ENCODE results near the gene SHH.
"Not testable (repeated sequence)": the region's sequence is repeated elsewhere in the genome, so short reads cannot be mapped to it uniquely, and the experiment has no call there.

The SHH gene

DNA sequence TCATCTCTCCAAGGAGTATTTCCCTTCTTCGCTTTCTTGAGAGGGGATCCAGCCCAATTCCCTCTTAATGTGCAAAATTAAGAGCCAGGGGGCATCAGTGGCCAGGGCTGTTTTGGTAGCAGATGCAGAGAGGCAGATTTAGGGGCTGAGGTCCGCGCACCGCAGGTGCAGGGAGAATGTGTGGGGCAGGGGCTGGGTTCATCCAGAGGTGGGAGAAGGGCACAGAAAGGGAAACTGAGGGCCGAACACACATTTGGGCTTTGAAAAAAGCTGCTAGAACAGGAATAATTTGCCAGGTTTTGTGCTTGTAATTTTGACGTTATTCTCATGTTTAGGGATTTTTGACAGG is 6.5 kb upstream of the SHH start:
- no peak for DNase-seq

DNA sequence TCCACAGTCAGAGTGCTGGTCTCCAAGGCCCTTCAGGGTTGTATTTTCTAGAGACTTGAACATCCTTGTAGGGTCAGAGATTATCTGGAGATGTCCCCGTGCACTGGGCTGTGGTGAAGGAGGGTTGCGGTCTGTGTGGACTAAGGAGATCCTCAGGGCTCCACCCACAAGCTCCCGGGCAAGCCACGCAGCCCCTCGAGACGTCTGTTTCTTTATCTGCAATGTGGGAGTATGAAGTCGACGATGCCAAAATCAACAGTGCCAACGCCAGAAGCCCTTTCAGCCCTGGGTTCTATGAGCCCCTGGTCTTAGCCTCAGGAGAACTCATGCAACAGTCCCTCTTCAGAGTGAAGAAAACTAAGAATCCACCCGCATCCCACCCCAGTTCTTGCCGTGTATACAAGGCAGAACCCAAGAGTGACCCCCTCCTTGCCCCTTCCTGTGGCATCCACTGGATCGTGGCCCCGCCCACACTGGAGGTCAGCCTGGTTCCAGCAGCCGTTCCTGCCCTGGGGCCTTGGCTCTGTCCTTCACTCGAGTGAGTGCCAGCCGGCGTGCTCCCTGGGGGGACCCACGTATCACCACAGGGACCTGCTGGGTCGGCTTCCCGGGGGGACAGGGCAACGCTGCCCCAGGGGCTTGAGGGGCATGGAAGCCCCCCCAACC is 6.0 kb upstream of the SHH start:
- DNase-seq = no peak

DNA sequence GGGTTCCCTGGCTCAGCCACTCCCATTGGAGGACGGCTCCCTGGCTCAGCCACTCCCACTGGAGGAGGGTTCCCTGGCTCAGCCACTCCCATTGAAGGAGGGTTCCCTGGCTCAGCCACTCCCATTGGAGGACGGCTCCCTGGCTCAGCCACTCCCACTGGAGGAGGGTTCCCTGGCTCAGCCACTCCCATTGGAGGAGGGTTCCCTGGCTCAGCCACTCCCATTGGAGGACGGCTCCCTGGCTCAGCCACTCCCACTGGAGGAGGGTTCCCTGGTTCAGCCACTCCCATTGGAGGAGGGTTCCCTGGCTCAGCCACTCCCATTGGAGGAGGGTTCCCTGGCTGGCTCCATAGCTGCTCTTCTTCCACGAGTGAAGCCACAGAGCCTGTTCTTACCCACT is 5.3 kb upstream of the SHH start:
- DNase-seq = not testable (repeated sequence)

DNA sequence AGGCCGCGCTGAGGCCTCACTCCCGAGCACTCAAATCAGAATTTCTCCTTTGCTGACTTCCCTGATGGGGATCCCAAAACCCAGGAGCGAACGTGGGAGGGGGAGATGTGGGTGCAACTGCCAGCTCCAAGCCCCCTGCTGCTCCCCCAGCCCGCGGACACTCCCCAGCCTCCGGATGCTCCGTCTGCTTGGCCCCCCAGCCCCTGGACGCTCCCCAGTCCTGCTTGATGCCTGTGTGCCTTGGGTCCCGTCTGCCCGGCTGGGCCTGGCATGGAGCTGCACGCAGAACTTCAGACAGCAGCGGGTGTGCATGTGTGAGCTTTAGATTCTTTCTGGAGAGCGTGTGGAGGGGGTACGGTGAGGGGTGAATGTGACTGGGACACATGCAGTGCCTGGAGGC is 4.7 kb upstream of the SHH start:
- DNase-seq = no peak

DNA sequence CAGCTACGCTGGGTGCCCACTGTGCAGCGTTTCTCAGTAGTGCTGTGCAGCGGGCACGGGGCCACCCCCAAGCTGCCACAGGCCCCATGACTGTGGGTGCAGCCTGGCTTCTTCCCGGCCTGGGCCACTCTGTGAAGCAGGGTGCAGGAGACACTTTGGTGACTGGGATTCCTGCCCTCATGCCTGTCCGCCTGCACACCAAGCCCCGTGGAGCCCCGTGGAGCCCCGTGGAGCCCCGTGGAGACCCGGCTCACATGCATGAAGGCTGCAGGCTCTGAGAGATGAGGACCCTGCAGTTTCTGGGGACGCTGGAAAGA is 3.9 kb upstream of the SHH start:
- DNase-seq = no peak

DNA sequence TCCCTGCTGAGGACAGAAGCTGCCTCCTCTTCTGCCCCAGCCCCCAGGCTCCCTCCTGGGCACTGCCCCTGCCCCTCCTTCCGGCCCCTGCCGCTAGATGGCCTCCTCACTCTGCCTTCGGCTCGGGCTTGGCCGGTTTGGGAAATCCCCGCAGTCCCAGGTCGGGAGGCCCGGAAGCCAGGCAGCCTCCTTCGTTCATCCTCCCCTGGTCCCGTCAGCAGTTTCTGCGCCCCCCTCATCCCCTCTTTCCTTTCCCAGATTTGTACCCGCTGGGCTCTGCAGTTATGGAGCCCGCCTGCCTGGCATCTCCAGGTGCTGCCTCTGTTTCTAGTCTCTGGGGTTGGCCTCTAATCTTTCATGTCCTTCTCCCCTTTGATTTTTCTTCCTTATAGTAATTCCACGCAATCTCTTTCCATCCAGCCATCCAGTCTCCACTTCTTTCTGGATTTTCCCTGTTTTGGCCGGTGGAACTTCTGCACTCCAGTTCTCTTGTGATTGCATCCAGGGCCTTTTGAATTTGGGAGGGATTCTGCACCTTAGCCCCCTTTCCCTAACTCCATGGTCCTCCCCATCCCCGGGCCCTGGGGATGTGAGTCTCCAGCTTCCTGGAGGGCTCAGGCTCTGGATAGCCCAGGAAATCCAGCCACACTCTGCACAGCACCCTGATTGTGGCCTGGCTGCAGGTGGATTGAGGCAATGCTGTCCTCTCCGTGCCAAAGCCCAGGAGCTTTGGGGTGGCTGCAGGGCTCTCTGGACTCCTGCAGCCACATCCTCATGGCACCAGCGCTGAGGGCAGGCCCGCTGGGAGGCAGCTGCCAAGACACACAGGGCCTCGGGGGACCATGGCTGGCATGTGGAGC is 3.3 kb upstream of the SHH start:
- no peak for DNase-seq

DNA sequence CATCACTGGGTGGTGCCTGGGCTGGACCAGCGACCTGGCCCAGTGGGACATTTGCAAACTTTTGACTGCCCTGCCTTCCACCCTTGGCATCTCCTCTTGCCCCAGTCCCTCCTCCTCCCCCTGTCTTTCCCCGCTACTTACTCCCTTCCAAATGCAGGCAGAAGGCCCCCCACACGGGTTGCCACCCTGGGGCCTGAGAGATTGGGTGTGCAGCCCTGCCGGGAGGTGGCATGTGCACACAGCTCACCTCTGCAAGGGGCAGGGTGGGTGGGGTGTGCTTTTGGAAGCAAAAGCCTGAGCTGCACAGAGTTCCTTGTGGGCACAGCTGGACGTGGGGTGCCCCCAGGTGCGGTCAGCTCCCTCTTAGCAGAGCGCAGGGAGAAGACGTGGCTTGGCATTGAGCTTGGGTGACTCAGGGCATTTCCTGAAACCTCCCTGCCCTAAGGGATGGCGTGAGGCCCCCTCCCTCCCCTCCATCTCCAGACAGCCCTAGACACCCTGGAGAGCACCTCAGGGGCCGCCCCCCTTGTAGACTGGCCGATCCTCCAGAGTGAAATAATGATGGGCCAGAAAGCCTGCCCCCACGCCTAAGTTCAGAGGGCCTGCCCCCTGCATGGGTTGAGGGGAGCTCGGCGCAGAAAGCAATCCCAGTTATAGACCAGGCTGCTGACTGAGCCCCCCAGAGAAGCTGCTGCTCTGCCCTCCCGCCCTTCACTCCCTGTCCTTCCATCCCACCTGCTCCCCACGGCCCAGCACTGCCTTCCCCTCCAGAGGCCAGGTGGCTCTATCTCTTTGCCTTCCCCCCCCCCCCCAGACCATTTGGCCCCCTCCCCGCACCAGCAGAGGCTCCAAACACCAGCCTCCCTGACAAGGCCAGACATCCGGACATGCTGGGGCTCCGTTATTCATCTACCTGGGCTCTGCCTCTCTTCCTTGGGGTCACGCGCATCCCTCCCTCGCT is 2.3 kb upstream of the SHH start:
- no peak for DNase-seq

DNA sequence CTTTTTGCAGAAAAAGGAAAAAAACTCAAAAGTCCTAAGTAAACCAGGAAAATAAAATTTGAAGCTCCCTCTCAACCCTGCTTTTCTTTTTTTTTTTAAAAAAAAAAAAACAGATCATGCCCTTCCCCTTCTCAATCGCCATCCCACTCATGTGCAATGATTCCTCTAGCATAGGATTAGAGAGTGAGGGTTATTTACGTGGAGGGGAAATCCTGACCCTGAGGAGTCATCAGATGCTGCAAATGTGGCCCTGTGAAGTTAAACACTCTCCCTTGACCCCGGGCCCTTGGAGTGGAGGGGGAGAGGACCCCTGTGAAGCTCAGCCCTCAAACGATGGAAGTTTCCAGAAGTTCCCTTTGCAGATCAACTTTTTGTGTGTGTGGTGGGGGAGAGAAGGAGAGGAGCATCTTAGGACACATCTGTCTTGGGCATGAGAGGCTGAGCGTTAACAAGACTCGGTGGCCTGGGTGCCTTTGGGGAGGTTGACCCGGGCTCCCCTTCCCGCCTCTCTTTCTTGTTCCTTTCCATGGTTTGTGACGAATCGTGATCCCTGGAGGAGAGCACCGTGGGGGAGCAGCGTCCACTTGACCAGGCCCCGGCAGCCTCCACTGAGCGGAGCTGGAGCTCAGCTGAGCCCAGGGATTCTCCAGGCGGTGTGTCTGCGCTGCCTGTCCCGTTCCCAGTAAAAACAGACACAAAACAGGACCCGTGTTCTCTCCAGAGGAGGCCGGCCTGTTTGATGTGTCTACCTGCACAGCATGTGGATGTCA is 1.5 kb upstream of the SHH start:
- DNase-seq = no peak

DNA sequence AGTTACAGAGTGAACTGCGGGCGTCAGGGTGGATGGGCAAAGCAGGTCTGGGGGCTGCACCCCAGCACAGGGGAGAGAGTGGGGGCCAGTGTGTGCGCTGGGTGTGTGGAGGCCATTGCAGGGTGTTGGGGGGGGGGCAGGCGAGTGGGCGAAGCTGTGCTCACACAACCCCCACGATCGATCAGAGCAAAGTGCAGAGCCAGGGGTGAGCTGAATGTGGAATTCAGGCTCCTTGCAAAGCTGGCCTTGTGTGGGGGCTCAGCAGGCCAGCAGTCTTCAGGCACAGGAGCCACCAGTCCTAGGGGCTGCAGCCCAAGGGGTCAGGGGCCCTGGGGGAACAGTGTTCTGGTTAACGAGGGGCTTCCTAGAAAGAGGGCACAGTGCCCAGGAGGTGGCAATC is 862 bp upstream of the SHH start:
- DNase-seq = no peak

DNA sequence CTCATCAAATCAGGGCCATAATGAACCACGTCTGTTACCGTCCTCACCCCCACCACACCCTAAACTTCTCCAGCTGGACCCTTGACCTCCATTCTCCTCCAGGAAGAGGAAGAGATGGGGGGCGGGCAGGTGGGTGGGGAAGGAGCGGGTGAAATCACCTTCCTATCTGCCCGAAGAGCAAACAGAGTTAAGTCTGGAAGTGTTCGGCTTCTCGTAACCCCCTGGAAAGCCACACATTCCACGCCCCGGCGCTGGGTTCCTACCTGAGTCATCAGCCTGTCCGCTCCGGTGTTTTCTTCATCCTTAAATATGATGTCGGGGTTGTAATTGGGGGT is 736 bp downstream of the SHH start:
- DNase-seq = no peak

DNA sequence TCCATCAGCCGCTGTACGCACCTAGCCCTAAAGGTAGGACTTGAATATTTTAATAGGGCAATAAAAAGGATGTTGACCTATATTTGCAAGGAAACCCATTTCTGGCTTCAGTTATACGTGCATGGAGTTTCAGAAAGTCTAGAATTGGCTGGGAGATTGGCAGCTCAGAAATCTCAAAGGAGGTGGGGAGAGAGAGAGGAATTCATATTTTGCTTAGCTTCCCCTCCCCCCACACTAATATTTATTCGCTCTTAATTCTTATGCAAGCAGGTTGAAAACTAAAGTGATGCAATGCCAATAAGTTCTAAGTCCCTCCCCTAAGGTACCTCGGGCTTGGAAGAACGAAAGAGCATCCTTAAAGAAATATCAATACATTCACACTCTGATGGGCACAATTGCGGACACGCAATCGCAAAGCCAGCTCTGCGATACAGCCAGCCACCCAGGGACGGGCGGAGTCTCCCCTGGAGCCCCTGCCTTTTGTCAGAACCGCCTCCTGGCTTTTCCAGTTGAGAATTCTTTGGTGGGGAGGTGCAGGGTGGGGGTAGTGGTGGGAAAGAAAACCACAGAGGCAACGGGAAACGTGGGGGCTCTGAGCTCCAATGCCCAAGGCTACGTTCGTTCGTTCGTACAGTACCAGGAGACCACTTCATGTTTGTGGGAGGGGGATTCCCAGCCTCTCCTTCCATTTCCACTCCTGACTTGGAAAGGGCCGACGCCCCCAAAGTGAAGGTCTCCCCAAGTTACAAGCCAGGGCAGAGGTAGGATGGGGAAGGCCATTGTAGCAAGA is 1.3 kb downstream of the SHH start:
- DNase-seq = no peak

DNA sequence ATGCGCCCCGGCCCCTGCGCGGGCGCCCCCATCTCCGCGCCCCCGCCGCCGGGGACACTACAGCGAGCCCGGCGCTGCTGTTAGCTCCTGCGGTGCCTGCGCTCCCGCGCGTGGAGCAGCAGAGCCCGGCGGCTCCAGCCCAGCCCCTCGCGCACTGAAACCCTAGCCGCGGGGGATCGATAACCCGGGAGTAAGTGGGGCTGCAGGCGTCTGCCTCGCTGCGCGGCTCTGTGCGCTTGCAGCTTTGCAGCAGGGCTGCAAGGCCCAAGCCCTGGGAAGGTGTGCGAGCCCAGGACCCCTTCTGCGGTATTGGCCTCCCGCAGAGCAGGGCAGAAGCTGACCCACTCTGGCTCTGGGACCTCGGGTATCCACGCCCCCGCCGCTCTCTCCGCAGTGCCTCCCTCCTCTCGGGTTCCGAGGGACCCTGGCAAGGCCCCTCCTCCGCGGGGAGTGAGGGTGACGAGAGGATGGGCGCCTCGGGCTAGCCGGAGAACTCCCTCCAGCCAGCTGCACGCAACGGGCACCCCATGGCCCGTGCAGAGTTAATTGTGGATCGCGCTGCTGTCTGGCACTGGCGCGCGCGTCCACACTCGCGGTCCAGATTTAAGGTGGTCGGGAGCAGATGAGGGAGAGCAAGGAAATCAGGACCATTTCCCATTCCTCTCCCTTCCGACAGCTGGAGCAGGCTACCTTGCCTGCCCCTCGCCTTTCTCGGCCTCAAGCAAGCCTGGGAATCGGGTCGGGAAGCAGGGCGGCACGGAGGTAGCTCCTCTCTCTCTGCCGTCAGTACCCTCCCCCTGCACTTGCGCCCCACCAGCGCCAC is 2.1 kb downstream of the SHH start:
- no peak for DNase-seq

DNA sequence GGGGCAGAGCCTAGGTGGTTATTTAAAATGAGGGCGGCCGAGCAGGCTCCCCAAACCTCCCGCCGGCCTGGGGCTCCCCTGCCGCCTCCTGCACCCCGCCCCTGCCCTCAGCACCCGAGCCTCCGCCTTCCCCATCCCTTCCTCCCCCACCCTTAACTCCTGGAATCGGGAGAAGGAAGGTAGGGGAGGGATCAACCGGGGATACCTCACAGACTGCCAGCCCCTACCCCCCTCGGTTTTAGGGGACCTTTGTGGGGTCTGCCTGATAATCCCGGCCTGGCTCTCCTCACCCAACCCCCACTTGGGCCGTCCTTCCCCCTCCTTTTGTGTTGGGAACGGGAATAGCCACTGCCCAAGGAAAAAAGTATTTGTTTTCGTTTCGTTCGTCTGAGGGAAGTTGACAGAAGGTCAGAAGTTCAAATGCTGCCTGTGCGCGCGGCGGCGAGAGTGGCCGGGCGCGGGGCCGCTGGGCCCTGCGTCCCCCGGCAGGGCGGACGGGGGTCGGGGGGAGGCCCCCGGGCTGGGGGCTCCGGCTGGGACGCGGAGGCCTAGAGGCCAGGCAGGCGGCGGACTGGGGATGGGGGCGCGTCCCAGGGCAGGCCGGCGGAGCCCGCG is 2.8 kb downstream of the SHH start:
- no peak for DNase-seq

DNA sequence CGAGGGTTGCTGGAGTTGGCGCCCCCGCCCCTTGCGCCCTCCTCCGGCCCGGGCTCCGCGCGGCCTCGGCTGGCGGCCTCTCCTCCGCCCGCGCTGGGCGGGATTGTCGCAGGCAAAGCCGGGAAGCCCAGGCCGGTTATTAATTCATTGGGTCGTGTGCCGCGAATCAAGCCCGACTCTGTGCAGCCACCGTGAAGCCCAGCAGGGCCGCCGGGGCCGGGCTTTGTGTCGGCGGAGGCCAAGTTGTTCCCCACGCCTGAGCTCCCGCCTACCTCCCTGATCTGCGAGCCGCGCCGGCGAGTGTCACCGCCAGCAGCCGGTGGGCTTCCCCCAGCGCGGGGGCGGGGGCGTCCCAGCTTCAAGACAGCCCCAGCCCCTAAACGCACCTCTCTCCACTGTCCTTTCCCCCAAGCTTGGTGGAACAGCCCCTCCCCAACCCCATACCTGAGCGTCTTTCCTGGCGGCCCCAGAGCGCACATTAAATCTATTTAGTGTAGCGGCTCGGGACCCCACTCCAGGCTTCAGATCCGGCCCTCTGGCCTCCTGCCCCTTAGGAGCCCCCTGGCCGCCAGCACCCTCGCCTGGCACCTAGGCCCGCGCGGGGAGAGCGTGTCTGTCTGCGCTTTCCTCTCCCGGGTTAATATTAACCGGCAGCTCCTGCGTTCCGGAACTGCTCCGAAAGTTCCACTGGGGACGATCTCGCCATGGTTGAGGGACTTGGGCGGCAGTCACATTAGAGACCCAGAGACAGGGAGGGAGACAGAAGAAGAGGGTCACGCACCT is 3.5 kb downstream of the SHH start:
- DNase-seq = no peak

DNA sequence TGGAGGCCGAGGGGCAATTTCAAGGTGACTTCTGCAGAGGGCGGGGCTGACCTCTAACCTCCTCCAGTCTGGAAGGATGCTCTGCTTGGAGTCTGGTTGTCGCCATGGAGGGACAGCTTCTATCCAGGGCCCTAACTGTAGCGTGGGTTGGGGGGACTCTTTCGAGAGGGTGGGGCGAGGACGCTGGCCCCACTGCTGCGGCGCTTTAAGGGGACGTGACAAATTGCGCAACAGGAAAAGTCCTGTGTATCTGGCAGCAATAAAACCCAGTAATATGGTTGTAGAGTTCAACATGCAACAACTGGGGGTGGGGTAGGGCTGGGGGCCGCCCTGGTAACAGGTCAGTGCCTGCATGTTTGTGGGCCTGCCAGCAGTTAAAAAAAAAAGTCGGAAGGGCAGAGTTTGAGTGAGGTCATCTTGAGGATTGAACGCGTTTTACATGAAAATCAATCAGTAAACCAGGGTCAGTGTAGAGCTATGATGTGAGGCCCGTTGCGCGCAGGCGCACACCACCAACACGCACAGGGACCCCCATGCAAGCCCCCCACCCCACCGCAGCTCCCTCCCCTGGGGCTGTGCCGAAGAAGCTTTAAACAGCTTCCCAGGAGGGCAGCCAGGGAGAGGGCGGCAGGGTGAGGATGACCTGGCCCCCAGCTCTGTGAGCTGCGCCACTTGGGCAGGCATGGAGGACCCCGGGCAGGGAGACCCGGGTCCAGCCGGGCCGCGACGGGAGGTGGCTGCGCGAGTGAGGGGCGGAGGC is 4.3 kb downstream of the SHH start:
- DNase-seq = no peak

DNA sequence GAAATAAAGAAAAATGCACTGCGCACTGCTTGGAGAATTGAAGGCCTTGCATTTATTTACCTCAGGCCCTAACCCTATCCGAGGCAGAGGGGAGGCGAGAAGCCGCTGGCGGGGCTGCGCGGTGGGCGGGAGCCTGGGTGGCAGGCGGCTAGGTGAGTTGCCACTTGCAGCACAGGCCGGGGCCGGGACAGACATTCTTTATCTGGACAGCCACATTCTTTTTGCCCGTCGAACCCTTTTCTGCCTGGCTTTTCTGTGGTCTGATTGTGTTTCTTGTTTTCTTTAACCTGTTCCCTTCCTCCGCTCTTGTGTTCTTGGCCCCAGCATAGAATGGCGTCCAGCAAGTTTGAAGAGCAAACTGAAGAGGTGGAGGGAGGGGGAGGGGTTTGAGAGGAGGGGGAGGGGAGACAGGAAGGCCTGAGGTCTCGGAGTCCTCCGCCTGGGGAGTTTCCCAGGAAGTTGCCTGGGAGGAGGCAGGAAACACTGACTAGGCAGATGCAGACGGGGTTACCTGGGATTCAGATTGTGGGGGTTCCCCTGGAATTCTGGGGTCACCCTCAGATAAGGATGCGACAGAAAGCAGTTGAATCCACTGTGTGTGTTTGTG is 5.1 kb downstream of the SHH start:
- no peak for DNase-seq

DNA sequence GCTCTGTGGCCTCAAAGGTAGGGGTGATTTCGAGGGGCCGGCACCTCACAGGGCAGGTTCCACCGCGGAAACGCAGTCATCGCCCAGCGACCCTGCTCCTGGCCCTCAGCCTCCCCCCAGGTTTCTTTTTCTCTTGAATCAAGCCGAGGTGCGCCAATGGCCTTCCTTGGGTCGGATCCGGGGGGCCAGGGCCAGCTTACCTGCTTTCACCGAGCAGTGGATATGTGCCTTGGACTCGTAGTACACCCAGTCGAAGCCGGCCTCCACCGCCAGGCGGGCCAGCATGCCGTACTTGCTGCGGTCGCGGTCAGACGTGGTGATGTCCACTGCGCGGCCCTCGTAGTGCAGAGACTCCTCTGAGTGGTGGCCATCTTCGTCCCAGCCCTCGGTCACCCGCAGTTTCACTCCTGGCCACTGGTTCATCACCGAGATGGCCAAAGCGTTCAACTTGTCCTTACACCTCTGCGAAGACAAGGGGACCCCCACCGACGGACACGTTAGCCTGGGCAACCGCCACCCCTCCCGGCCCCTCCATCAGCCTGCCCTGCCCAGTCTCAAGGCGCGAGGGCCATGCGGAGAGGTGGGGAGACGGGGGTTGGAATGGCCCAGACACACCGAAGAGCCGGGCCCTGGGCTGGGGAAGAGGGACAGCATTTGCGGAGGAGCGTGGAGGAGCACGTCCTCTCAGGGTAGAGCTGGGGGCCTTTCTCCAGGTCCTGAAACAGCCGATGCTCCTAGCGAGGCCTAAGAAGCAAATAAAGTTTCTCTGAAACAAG is 6.0 kb downstream of the SHH start:
- DNase-seq = no peak

DNA sequence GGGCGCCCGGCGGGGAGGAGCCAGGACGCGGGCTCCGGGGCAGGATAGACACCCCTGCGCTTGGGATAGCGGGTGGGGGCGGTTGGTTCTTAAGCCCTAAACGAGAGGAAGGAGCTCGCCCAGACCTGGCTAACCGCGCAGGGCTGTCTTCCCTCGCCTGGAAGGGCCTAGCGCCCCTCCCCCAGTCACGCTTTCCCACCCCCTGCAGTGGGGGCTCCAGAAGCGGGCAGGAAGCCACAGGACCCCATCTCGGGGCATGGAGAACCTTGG is 6.5 kb downstream of the SHH start:
- no peak for DNase-seq
